Hypothalamus (tissue), 51 donors: ENCODE measurements around the gene HCFC1R1.

Experiments used
- DNase-seq, 51 donors: peaks; one replicate each; lab custom pipeline; 2025; lab: John Stamatoyannopoulos, UW

Gene HCFC1R1

GRCh38 chr16:3020604-3021448 lies 2.9 kb downstream of the HCFC1R1 start:
- peak in 30 of 51 donors; percentile 3 to 78 (median 34) for DNase-seq

DNA sequence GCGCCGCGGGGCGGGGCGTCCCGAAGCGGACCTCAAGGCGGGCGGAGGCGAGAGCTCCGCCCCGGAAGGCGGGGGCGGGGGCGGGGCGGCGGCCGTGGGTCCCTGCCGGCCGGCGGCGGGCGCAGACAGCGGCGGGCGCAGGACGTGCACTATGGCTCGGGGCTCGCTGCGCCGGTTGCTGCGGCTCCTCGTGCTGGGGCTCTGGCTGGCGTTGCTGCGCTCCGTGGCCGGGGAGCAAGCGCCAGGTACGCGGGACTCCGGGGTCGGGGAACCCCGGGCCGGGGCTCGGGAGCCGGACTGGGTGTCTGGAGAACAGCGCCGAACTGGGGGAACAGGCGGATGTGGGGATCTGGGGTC lies 3.5 kb downstream of the HCFC1R1 start, which contains the start of gene TNFRSF12A:
TNFRSF12A (plus strand) TSS at position 122 of the 357 bp plus-strand sequence; CDS start at position 152, 30 bp downstream.
- peak in 36 of 51 donors; percentile 7 to 67 (median 36) for DNase-seq

DNA sequence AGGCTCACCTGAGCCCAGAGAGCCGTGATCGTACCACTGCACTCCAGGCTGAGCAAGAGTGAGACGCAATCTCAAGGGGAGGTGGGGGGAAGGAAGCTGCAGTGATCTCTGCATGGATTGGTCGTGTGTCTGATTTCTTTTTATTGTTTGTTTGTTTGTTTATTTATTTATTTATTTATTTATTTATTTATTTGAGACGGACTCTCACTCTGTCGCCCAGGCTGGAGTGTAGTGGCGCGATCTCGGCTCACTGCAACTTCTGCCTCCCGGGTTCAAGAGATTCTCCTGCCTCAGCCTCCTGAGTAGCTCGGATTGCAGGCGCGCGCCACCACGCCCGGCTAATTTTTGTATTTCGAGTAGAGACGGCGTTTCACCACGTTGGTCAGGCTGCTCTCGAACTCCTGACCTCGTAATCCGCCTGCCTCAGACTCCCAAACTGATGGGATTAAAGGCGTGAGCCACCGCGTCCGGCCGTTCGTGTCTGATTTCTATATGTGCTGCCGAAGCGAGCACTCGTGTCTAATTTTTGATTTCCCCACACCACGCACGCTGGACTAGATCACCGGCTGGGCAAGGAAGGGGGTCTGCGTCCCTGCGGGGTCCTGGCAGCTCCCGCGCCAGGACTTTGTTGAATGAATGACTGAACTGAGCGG lies 4.0 kb downstream of the HCFC1R1 start:
- no peak for DNase-seq

GRCh38 chr16:3017794-3018506 lies 5.8 kb downstream of the HCFC1R1 start, which contains the start of gene CLDN6:
TSS of gene CLDN6 (minus strand) at chr16:3018183. CDS start at chr16:3016021, 2,162 bp downstream.
- DNase-seq = no peak

- no peak for DNase-seq
Observed at GRCh38 chr16:3017344-3017743, 6.4 kb downstream of the HCFC1R1 start.

DNA sequence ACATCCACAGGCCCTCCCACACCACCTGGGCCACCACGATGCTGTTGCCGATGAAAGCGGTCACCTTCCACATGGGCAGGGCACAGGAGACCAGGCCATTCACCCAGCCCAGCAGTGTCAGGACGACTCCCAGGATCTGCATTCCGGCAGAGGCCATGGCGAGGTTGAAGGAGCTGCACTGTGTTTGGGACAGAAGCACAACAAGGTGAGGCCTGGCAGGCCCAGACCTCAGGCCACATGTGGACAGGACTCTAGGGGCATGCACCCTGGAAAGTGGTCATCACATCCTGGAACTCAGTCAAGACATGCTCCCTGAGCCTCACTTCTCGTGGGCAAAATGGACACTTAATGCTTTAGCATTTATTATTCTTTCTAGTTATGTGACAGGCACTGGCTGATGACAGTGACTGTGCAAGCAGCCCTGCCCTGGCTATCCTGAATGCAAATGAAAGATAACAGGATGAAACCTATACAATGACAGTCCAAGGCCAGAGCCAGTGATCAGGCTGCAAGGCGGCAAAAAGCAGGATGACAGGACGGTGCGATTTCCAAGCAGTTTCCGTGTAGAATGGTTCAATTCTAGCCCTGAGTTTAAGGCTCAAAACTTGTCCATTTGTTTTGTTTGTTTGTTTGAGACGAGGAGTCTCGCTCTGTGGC lies 7.7 kb downstream of the HCFC1R1 start:
- no peak for DNase-seq

DNA sequence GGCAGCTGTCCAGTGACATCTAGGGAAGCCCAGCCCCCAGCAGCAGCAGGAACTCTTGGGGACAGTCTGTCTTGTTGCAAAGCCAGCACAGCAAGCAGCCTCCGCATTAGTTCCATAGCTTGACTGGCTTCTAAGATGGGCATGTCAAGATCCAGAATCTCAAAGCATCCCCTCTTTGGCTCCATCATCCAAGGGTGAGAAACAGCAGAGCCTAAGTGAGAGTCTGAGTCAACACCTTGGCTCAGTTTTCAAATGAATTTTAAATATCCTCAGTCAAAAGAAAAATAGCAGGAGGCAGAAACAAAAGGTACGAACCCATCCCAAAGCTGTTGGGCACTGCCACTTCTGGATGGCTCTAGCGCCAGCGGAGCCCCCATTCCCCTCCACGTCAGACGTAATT lies 8.8 kb downstream of the HCFC1R1 start:
- no peak for DNase-seq

GRCh38 chr16:3013998-3014690 lies 9.6 kb downstream of the HCFC1R1 start:
- DNase-seq = no peak

DNA sequence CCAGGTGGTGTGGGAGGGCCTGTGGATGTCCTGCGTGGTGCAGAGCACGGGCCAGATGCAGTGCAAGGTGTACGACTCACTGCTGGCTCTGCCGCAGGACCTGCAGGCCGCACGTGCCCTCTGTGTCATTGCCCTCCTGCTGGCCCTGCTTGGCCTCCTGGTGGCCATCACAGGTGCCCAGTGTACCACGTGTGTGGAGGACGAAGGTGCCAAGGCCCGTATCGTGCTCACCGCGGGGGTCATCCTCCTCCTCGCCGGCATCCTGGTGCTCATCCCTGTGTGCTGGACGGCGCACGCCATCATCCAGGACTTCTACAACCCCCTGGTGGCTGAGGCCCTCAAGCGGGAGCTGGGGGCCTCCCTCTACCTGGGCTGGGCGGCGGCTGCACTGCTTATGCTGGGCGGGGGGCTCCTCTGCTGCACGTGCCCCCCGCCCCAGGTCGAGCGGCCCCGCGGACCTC lies 10.2 kb downstream of the HCFC1R1 start:
- no peak for DNase-seq

GRCh38 chr16:3012828-3013420 lies 10.8 kb downstream of the HCFC1R1 start, which contains the start of gene CLDN9:
TSS of gene CLDN9 (plus strand) at chr16:3012923. CDS start at chr16:3013363, 440 bp downstream.
- no peak for DNase-seq

- DNase-seq = no peak
Observed at GRCh38 chr16:3012246-3012645, 11.5 kb downstream of the HCFC1R1 start.

DNA sequence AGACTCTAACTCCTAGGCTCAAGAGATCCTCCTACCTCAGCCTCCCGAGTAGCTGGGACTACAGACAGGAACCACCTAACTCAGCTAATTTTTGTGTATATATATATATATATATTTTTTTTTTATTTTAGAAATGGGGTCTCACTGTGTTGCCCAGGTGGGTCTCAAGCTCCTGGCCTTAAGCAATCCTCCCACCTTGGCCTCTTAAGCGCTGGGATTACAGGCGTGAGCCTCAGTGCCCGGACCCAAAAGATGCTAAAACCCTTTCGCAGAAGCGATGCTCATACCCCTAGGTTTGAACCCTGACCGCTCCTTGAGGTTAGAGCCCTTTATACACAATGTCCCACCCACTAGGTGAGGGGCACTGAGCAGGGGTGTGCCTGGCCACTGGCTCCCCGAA lies 13.2 kb downstream of the HCFC1R1 start:
- no peak for DNase-seq

GRCh38 chr16:3009568-3010390 lies 14.0 kb downstream of the HCFC1R1 start:
- DNase-seq = no peak

DNA sequence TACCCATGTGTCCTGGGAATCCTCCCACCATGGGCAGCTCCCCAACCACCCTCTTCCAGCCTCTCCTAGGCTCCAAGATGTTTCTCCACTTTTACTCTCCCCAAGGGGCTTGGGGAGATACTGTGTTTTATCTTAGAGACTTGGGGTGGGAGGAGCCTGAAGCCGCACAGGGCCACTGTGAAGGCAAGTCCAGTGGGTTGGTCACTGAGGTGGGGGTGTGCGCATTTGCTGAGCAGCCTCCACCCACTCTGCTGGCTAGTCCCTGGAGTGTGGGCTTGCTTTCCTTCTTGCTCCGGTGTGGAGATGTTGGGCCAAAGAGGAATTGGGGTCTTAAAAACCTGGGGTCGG lies 15.1 kb downstream of the HCFC1R1 start:
- no peak for DNase-seq

DNA sequence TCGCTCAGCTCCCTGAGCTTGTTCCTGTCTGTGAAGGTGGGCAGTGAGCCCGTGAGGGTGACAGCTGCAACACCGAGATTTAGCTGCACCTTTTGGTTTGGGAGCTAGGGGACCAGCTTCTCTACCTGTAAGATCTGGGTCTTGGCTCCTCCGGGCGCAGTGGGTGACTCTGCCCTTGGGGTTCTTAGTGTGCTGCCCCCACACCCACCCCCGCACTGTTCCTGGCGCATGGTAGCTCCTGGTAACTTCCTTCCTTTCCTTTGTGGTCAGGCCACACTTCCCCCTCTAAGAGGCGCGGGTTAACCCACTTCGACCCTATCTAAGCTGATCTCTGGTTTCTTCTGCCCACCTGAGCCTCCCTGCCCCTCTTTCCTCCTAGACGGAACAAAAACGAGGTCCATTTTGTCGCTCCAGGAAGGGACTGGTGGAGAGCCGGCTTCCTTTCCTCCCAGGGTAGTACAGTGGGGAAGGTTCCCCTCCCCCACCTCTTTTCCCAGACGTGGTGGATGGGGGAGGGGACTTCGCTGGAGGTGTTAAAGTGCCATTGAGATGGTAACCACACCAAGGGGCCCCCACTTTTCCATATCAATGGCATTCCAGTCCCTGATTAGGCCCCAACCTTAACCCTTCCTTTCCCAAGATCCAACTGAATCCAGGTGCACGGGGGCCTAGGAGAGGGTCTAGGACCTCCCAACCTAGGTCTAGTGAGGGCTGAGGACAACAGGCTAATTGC lies 15.6 kb downstream of the HCFC1R1 start:
- peak in 5 of 51 donors; percentile 8 to 20 (median 10) for DNase-seq

GRCh38 chr16:3007059-3007956 lies 16.4 kb downstream of the HCFC1R1 start:
- DNase-seq = no peak

GRCh38 chr16:3004781-3005284 lies 18.9 kb downstream of the HCFC1R1 start:
- DNase-seq = no peak
